Tibial nerve (tissue), 4 donors: ENCODE results near the gene KCNG3. TPM values are rescaled to one million over a fixed set of nuclear protein-coding genes. Genes with fewer than 3 reads are reported as not detected.
A peak's percentile ranks its signal among the peaks of the same experiment; 100 is the strongest.

ENCODE experiments used
- DNase-seq, 2 donors: peaks; one replicate each; pipeline ENCODE4 v3.0.0-alpha.2; 2019; ENCODE audit warnings: low spot score in 2 of 2
- H3K27ac ChIP-seq, 4 donors: fragments of 200-600 bp; sonication (generic) in 3 of 4; one replicate each; pipeline ENCODE4 v1.5.1; 2017 to 2019; ENCODE audit warnings: mild to moderate bottlenecking in 1 of 4
- H3K27me3 ChIP-seq, 2 donors: fragments of 200-600 bp; sonication (generic) in 1 of 2; one replicate each; pipeline versions ENCODE4 v1.5.1 to v1.6.0; 2017 to 2019
- H3K36me3 ChIP-seq, 3 donors: fragments of 200-600 bp; sonication (generic); one replicate each; pipeline ENCODE4 v1.5.1; 2018 to 2019
- H3K4me1 ChIP-seq, 4 donors: fragments of 200-600 bp; sonication (generic) in 3 of 4; one replicate each; pipeline ENCODE4 v1.5.1; 2017 to 2019
- H3K4me3 ChIP-seq, 4 donors: fragments of 200-600 bp; sonication (generic) in 3 of 4; one replicate each; pipeline ENCODE4 v1.5.1; 2017 to 2019; ENCODE audit warnings: mild to moderate bottlenecking in 1 of 4, moderate library complexity in 1 of 4
- H3K9me3 ChIP-seq, 4 donors: fragments of 200-600 bp; sonication (generic) in 3 of 4; one replicate each; pipeline ENCODE4 v1.5.1; 2017 to 2019
- EP300 ChIP-seq, 2 donors: sonication (generic); formaldehyde crosslinking; IDR thresholded peaks; one replicate each; pipeline ENCODE4 v1.6.1; 2017; ENCODE audit warnings: antibody characterized with exemption in 2 of 2, mild to moderate bottlenecking in 1 of 2
- POLR2A ChIP-seq, 2 donors: fragments of 450-650 bp; IDR thresholded peaks; one replicate each; pipeline ENCODE4 v1.6.1; 2017; ENCODE audit warnings: antibody characterized with exemption in 2 of 2, mild to moderate bottlenecking in 2 of 2, moderate library complexity in 2 of 2
- WGBS, 2 donors: methylation state at CpG; one replicate each; pipeline ENCODE4 v1.1.5; 2018; 5-methylcytosine and 5-hydroxymethylcytosine counted together
- total RNA-seq, 4 donors: library from RNA; depleted of rRNA; stranded (reverse); fragments of >200 nt; gene quantifications; one replicate each; pipeline ENCODE4 v1.1.0, GENCODE V29; 2016
- TF ChIP-seq, protein P1 (sequence below), 5 experiments: fragments of 200-600 bp in 3 of 5; fragments of 450-650 bp in 2 of 5; sonication (generic) in 3 of 5; IDR thresholded peaks; one replicate each; pipeline ENCODE4 v1.5.1; 2016 to 2019; ENCODE audit warnings: antibody characterized with exemption in 5 of 5, mild to moderate bottlenecking in 3 of 5, moderate library complexity in 2 of 5

KCNG3 gene
- total RNA-seq, 4 donors from 2014 or later = 6.6 to 17.8 (median 9.9) TPM

DNA sequence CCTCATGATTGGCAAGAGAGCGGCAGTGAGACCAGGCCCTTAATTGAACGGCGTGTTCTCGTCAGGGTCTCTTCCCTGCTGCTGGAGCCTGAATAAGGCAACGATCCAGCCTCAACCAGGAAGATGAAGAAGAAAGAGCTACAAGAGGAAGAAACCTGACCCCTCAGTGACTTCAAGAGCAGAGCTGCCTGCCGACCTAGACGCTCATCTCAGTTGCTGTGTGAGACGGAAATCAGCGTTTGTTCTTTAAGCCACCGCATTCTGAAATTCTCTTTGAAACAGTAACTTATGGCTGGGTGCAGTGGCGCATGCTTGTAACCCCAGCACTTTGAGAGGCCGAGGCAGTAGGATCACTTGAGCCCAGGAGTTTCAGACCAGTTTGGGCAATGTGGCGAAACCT is 29.6 kb upstream of the KCNG3 start:
- H3K4me3 ChIP-seq = no peak overlapping the region
- H3K27ac ChIP-seq = no peak overlapping the region
- DNase-seq = no peak
- no peaks in the 10 kb centered on the region for H3K27me3 ChIP-seq
- 65 to 67% methylated on average over 13 of the region's 13 CpGs for WGBS, 2 donors
- no peak for TF ChIP-seq POLR2A (IDR thresholded peaks at IDR 0.05)
- no peak for TF ChIP-seq EP300 (IDR thresholded peaks at IDR 0.05)
- TF ChIP-seq, protein P1, sequence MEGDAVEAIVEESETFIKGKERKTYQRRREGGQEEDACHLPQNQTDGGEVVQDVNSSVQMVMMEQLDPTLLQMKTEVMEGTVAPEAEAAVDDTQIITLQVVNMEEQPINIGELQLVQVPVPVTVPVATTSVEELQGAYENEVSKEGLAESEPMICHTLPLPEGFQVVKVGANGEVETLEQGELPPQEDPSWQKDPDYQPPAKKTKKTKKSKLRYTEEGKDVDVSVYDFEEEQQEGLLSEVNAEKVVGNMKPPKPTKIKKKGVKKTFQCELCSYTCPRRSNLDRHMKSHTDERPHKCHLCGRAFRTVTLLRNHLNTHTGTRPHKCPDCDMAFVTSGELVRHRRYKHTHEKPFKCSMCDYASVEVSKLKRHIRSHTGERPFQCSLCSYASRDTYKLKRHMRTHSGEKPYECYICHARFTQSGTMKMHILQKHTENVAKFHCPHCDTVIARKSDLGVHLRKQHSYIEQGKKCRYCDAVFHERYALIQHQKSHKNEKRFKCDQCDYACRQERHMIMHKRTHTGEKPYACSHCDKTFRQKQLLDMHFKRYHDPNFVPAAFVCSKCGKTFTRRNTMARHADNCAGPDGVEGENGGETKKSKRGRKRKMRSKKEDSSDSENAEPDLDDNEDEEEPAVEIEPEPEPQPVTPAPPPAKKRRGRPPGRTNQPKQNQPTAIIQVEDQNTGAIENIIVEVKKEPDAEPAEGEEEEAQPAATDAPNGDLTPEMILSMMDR (IDR thresholded peaks at IDR 0.05) = no peak
- no peaks in the 10 kb centered on the region for H3K4me1 ChIP-seq
- no peaks in the 10 kb centered on the region for H3K9me3 ChIP-seq
- no peaks in the 10 kb centered on the region for H3K36me3 ChIP-seq

DNA sequence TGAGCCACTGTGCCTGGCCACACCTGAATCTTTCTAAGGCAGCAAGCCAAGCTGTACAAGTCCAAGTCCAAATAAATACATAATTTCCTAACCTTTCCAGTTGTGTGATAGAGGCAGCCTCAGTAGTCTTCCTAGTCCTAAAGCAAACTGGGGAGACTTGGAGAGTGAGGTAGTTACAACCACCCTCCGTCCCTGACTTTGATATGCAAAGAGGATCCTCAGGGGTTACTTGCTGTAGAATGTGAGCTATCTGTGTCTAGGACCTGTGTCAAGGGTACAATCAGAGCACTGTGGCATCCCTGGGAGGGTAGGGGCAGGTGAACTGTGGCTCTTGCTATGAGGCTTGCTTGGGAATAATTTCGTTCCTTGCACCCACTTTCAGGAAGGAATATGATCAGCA is 28.3 kb upstream of the KCNG3 start:
- Histone ChIP-seq H3K9me3 (no peaks in the 10 kb centered on the region), H3K4me1 (no peaks in the 10 kb centered on the region), H3K27ac (no peak overlapping the region), H3K36me3 (no peaks in the 10 kb centered on the region), H3K27me3 (no peaks in the 10 kb centered on the region), H3K4me3 (no peak overlapping the region)
- TF ChIP-seq, protein P1 (IDR thresholded peaks at IDR 0.05) = no peak
- TF ChIP-seq POLR2A (IDR thresholded peaks at IDR 0.05) = no peak
- TF ChIP-seq EP300 (IDR thresholded peaks at IDR 0.05) = no peak
- 50 to 60% methylated on average over 2 of the region's 2 CpGs for WGBS, 2 donors
- no peak for DNase-seq

DNA sequence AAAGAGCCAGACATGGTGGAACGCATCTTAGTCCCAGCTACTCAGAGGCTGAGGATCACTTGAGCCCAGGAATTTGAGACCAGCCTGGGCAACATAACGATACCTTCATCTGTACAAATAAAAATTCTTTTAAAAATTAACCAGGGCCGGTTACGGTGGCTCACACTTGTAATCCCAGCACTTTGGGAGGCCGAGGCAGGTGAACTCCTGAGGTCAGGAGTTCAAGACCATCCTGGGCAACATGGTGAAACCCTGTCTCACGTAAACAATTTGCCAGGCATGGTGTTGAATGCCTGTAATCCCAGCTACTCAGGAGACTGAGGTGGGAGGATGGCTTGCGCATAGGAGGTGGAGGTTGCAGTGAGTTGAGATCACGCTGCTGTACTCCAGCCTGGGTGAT is 25.8 kb upstream of the KCNG3 start:
- no peaks in the 10 kb centered on the region for H3K36me3 ChIP-seq
- no peak overlapping the region for H3K27ac ChIP-seq
- TF ChIP-seq POLR2A (IDR thresholded peaks at IDR 0.05) (no peak), EP300 (IDR thresholded peaks at IDR 0.05) (no peak)
- TF ChIP-seq, protein P1 (IDR thresholded peaks at IDR 0.05) = no peak
- WGBS, 2 donors = 92 to 94% methylated on average over 8 of the region's 8 CpGs
- H3K27me3 ChIP-seq = no peaks in the 10 kb centered on the region
- no peaks in the 10 kb centered on the region for H3K4me1 ChIP-seq
- H3K9me3 ChIP-seq = no peaks in the 10 kb centered on the region
- H3K4me3 ChIP-seq = no peak overlapping the region
- no peak for DNase-seq

DNA sequence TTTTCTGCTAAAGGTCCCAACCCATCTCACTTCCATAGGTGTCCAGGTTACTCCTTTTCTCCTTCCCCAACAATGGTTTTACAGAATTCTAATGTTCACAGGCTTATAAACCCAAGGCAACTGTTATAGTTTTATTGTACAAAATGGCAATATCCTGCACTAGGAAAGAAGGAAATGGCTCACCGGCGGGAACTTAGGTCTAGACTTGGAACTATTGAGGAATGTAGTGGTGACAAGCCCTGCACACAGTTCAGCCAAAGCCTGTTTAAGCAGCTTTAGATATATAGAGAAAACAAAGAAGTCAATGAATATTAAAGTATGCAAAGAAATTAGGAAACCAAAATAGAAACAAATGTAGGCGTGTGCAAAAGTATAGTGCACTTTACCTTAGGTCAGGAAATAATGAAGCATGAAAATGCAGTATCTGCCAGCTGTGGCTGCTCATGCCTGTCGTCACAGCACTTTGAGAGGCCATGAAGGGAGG is 22.7 kb upstream of the KCNG3 start:
- DNase-seq = no peak

DNA sequence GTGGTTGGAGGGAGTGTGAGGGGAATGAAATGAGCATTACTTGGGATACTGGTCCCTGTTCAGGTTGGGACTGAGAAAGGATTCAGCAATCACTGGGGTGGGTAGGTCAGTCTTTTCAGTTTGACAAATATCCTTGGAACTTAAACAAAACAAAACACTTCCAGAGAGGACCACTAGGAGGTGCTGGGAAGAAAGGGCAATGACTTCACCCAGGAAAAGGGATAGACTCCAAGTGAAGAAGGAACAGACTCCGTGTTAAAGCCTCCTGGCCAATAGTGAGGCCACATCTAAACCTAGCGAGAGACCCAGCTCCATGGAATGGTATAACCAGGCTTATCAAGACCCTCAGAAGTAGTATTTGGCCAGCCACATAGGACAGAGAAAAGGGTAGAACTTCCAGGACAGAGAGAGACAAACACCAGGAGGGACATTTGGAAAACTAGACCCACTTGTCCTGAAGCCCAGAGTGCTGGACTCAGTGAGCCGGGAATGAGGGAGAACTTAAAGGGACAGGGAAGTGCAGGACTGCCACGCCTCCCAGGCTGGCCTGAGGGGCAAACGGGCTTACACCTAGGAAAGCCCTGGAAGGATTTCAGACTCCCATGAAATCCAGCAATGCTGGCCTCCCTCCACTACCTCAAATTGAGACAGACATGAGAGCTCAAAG is 19.6 kb upstream of the KCNG3 start:
- TF ChIP-seq POLR2A (IDR thresholded peaks at IDR 0.05) (no peak), EP300 (IDR thresholded peaks at IDR 0.05) (no peak)
- TF ChIP-seq, protein P1 (IDR thresholded peaks at IDR 0.05) = peak; percentile 26 to 44 (median 35)
- Histone ChIP-seq H3K27ac (no peak overlapping the region), H3K4me1 (no peaks in the 10 kb centered on the region), H3K9me3 (no peaks in the 10 kb centered on the region), H3K36me3 (no peaks in the 10 kb centered on the region), H3K27me3 (no peaks in the 10 kb centered on the region), H3K4me3 (no peak overlapping the region)
- WGBS, 2 donors = 70 to 73% methylated on average over 5 of the region's 5 CpGs
- peak in 1 of 2 donors; percentile 44 for DNase-seq

More for the DNA sequence above, 22.7 kb upstream of the KCNG3 start:
- no peaks in the 10 kb centered on the region for H3K9me3 ChIP-seq
- no peak overlapping the region for H3K27ac ChIP-seq
- H3K36me3 ChIP-seq = no peaks in the 10 kb centered on the region
- no peaks in the 10 kb centered on the region for H3K27me3 ChIP-seq
- 83 to 88% methylated on average over 4 of the region's 4 CpGs for whole genome bisulfite sequencing, 2 donors
- TF ChIP-seq EP300 (IDR thresholded peaks at IDR 0.05) (no peak), POLR2A (IDR thresholded peaks at IDR 0.05) (no peak)
- TF ChIP-seq, protein P1 (IDR thresholded peaks at IDR 0.05) = no peak
- H3K4me3 ChIP-seq = no peak overlapping the region
- no peaks in the 10 kb centered on the region for H3K4me1 ChIP-seq
